Lower leg skin (tissue), 4 donors: ENCODE results near the gene SHANK1. TPM values are rescaled to one million over a fixed set of nuclear protein-coding genes. Genes with fewer than 3 reads are reported as not detected.

Experiments
- DNase-seq, 2 donors: peaks; one replicate each; pipeline ENCODE4 v3.0.0-alpha.2; 2019; ENCODE audit warnings: low spot score in 2 of 2
- H3K4me3 ChIP-seq: fragments of 200-600 bp; sonication (generic); 2 replicates; pipeline ENCODE4 v1.5.1; 2017; ENCODE audit warnings: mild to moderate bottlenecking, low read depth; ENCODE audit not compliant: poor library complexity, severe bottlenecking
- CTCF ChIP-seq, 3 donors: fragments of 450-650 bp; IDR thresholded peaks; one replicate each; pipeline ENCODE4 v1.5.1; 2016; ENCODE audit warnings: antibody characterized with exemption in 3 of 3, mild to moderate bottlenecking in 3 of 3, moderate library complexity in 2 of 3
- POLR2A ChIP-seq, 2 donors: fragments of 450-650 bp; IDR thresholded peaks; one replicate each; pipeline ENCODE4 v1.6.1; 2016 to 2017; ENCODE audit warnings: antibody characterized with exemption in 2 of 2, mild to moderate bottlenecking in 1 of 2, moderate library complexity in 1 of 2
- WGBS, 2 donors: methylation state at CpG; one replicate each; pipeline ENCODE4 v1.1.5; 2018; 5-methylcytosine and 5-hydroxymethylcytosine counted together
- intact Hi-C: fragments of 100-400 bp; cut with DNase I; formaldehyde crosslinking; loops from one replicate; pipeline ENCODE4 v1.15.0; 2023; ENCODE audit warnings: low total_unique reads
- total RNA-seq, 4 donors: library from RNA; depleted of rRNA; stranded (reverse); fragments of >200 nt; gene quantifications; one replicate each; pipeline ENCODE4 v1.1.0, GENCODE V29; 2016

The SHANK1 gene
- total RNA-seq, 4 donors from 2014 or later, result 0.30 to 1.6 (median 0.67) TPM

- DNase-seq, result no peak
- no peak overlapping the region for H3K4me3 ChIP-seq
- WGBS, 2 donors, result 36 to 42% methylated on average over 22 of the region's 22 CpGs
- TF ChIP-seq POLR2A (IDR thresholded peaks at IDR 0.05) (no peak), CTCF (IDR thresholded peaks at IDR 0.05) (no peak)
- intact Hi-C loops, result no loop called here
These were observed 15.4 kb downstream of the SHANK1 start for GRCh38 chr19:50703915-50704796.

GRCh38 chr19:50702871-50703829 is 16.5 kb downstream of the SHANK1 start:
- TF ChIP-seq CTCF (IDR thresholded peaks at IDR 0.05) (no peak), POLR2A (IDR thresholded peaks at IDR 0.05) (no peak)
- no peak overlapping the region for H3K4me3 ChIP-seq
- DNase-seq, result no peak
- intact Hi-C loops, result no loop called here
- 69 to 70% methylated on average over 35 to 41 of the region's 47 CpGs for WGBS, 2 donors

- H3K4me3 ChIP-seq, result no peak overlapping the region
- DNase-seq, result no peak
- 64 to 75% methylated on average over 22 to 23 of the region's 23 CpGs for WGBS, 2 donors
- TF ChIP-seq POLR2A (IDR thresholded peaks at IDR 0.05) (no peak), CTCF (IDR thresholded peaks at IDR 0.05) (no peak)
- intact Hi-C loops, result no loop called here
These were observed 17.3 kb downstream of the SHANK1 start for GRCh38 chr19:50702158-50702870.

- intact Hi-C loops, result no loop called here
- TF ChIP-seq CTCF (IDR thresholded peaks at IDR 0.05) (no peak), POLR2A (IDR thresholded peaks at IDR 0.05) (no peak)
- WGBS, 2 donors, result 87 to 91% methylated on average over 13 of the region's 13 CpGs
- no peak for DNase-seq
- H3K4me3 ChIP-seq, result no peak overlapping the region
These were observed 18.1 kb downstream of the SHANK1 start for GRCh38 chr19:50701367-50701985.
